Liver (tissue), 9 donors: ENCODE measurements around the gene FILIP1. TPM values are rescaled to one million over a fixed set of nuclear protein-coding genes. Genes with fewer than 3 reads are reported as not detected.

ENCODE experiments used
- DNase-seq: peaks from one replicate; pipeline ENCODE4 v3.0.0-alpha.2; 2017; ENCODE audit warnings: low spot score
- H3K27ac ChIP-seq, 2 donors: one replicate each; pipeline ENCODE4 v1.7.0; 2013; ENCODE audit warnings: inconsistent platforms in 2 of 2, low read length in 2 of 2, control low read depth in 1 of 2, low read depth in 1 of 2, mild to moderate bottlenecking in 1 of 2
- H3K27me3 ChIP-seq, 4 donors: one replicate each; pipeline versions ENCODE4 v1.6.1 to v1.7.0; 2013; ENCODE audit warnings: low read length in 3 of 4, inconsistent platforms in 1 of 4, mild to moderate bottlenecking in 1 of 4, moderate library complexity in 1 of 4; ENCODE audit not compliant: control insufficient read depth in 4 of 4, insufficient read depth in 4 of 4
- H3K36me3 ChIP-seq, 4 donors: one replicate each; pipeline versions ENCODE4 v1.6.1 to v1.7.0; 2013; ENCODE audit warnings: low read length in 3 of 4, mild to moderate bottlenecking in 3 of 4, low read depth in 1 of 4, moderate library complexity in 1 of 4; ENCODE audit not compliant: control insufficient read depth in 4 of 4, insufficient read depth in 3 of 4
- H3K4me1 ChIP-seq, 4 donors: one replicate each; pipeline versions ENCODE4 v1.6.1 to v1.7.0; 2013; ENCODE audit warnings: low read length in 3 of 4, mild to moderate bottlenecking in 3 of 4, moderate library complexity in 1 of 4; ENCODE audit not compliant: control insufficient read depth in 4 of 4, insufficient read depth in 4 of 4
- H3K4me3 ChIP-seq, 3 donors: one replicate each; pipeline versions ENCODE4 v1.6.1 to v1.7.0; 2013; ENCODE audit warnings: low read length in 3 of 3, control low read depth in 1 of 3, low read depth in 1 of 3, mild to moderate bottlenecking in 1 of 3
- H3K9ac ChIP-seq, 2 donors: one replicate each; pipeline ENCODE4 v1.7.0; 2013; ENCODE audit warnings: low read length in 2 of 2, mild to moderate bottlenecking in 2 of 2, moderate library complexity in 2 of 2, control low read depth in 1 of 2, low read depth in 1 of 2
- H3K9me3 ChIP-seq, 4 donors: one replicate each; pipeline versions ENCODE4 v1.6.1 to v1.7.0; 2013; ENCODE audit warnings: low read length in 3 of 4; ENCODE audit not compliant: control insufficient read depth in 4 of 4
- EGR1 ChIP-seq, 2 donors: IDR thresholded peaks; 2 replicates each; pipeline ENCODE4 v1.6.1; 2016 to 2018; ENCODE audit warnings: antibody characterized with exemption in 2 of 2, low read depth in 2 of 2
- FOXA1 ChIP-seq: IDR thresholded peaks from 2 replicates; pipeline ENCODE4 v1.6.1; 2016; ENCODE audit warnings: antibody characterized with exemption
- FOXA2 ChIP-seq: IDR thresholded peaks from 2 replicates; pipeline ENCODE4 v1.6.1; 2016; ENCODE audit warnings: antibody characterized with exemption
- GABPA ChIP-seq, 2 donors: IDR thresholded peaks in 1 of 2; conservative IDR thresholded peaks in 1 of 2; 2 replicates each; pipeline ENCODE4 v1.6.1; 2016; ENCODE audit warnings: antibody characterized with exemption in 2 of 2, mild to moderate bottlenecking in 1 of 2, moderate library complexity in 1 of 2
- HNF4A ChIP-seq, 2 donors: conservative IDR thresholded peaks; 2 replicates each; pipeline ENCODE4 v1.6.1; 2016; ENCODE audit warnings: antibody characterized with exemption in 2 of 2, mild to moderate bottlenecking in 2 of 2
- HNF4G ChIP-seq: IDR thresholded peaks from 2 replicates; pipeline ENCODE4 v1.6.1; 2016; ENCODE audit warnings: antibody characterized with exemption
- NR2F2 ChIP-seq: IDR thresholded peaks from 2 replicates; pipeline ENCODE4 v1.6.1; 2016; ENCODE audit warnings: antibody characterized with exemption
- RAD21 ChIP-seq, 2 donors: IDR thresholded peaks; 2 replicates each; pipeline ENCODE4 v1.6.1; 2016; ENCODE audit warnings: antibody characterized with exemption in 2 of 2, mild to moderate bottlenecking in 2 of 2
- RXRA ChIP-seq, 2 donors: IDR thresholded peaks; 2 replicates each; pipeline ENCODE4 v1.6.1; 2017 to 2018; ENCODE audit warnings: antibody characterized with exemption in 2 of 2, mild to moderate bottlenecking in 1 of 2
- SP1 ChIP-seq: IDR thresholded peaks from 2 replicates; pipeline ENCODE4 v1.6.1; 2018; ENCODE audit warnings: antibody characterized with exemption, mild to moderate bottlenecking
- TAF1 ChIP-seq: conservative IDR thresholded peaks from 2 replicates; pipeline ENCODE4 v1.6.1; 2016; ENCODE audit warnings: antibody characterized with exemption, mild to moderate bottlenecking
- YY1 ChIP-seq: IDR thresholded peaks from 2 replicates; pipeline ENCODE4 v1.6.1; 2016; ENCODE audit warnings: antibody characterized with exemption, mild to moderate bottlenecking
- WGBS: extraction: QIAGEN DNeasy Blood & Tissue Kit; methylation state at CpG from one replicate; pipeline ENCODE4 v1.1.7; 2013; 5-methylcytosine and 5-hydroxymethylcytosine counted together
- polyA plus RNA-seq, 2 donors: library from polyadenylated mRNA; stranded (reverse) in 1 of 2; unstranded in 1 of 2; fragments of 200-250 nt in 1 of 2; fragments of >200 nt in 1 of 2; fragmentation: Nextera tagmentation in 1 of 2; extraction: Ambion mirVana in 1 of 2; gene quantifications; one replicate each; pipeline versions ENCODE4 v1.2.1 to v1.2.3, GENCODE V29; 2013 to 2015
- total RNA-seq, 2 donors: library from RNA; depleted of rRNA; stranded (reverse); fragments of >200 nt; gene quantifications; one replicate each; pipeline ENCODE4 v1.2.3, GENCODE V29; 2014
- TF ChIP-seq, protein P1 (sequence below): fragments of 150-350 bp; IDR thresholded peaks from 2 replicates; pipeline ENCODE4 v1.5.1; 2017; ENCODE audit warnings: improper control_type of control experiment, low read depth, low read length; ENCODE audit not compliant: missing input control
- TF ChIP-seq, protein P2 (sequence below): IDR thresholded peaks from 2 replicates; pipeline ENCODE4 v1.6.1; 2016; ENCODE audit warnings: antibody characterized with exemption
- TF ChIP-seq, protein P3 (sequence below): IDR thresholded peaks from 2 replicates; pipeline ENCODE4 v1.6.1; 2016; ENCODE audit warnings: antibody characterized with exemption, mild to moderate bottlenecking
- TF ChIP-seq, protein P4 (sequence below): IDR thresholded peaks from 2 replicates; pipeline ENCODE4 v1.6.1; 2016; ENCODE audit warnings: antibody characterized with exemption
- TF ChIP-seq, protein P5 (sequence below): IDR thresholded peaks from 2 replicates; pipeline ENCODE4 v1.6.1; 2016; ENCODE audit warnings: antibody characterized with exemption
- donor health status: healthy.
- donor health status: healthy.
- donor health status: healthy.
- donor health status: healthy.
- donor health status: healthy.

Gene FILIP1
- total and polyA plus RNA-seq, 4 donors: 0.70 to 2.8 (median 1.1) TPM

DNA sequence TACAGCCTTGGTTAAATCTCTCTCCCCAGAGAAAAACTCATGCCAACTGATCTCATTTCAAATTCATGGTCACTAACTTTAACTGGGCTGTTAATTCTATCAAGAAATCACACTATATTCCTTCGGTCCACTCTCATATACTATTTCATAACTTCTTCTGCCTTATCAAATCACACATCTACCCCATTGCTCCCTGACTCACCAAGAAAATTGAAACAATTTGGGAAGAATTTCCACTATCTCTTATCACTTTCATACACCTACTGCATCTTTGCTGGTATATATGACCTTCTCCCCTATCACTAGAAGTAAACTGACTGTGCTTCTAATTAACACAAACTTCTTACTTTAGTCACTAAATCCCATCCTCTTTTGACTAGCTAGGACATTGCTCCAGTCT is 102.3 kb downstream of the FILIP1 start (continued):
- TF ChIP-seq, protein P1, sequence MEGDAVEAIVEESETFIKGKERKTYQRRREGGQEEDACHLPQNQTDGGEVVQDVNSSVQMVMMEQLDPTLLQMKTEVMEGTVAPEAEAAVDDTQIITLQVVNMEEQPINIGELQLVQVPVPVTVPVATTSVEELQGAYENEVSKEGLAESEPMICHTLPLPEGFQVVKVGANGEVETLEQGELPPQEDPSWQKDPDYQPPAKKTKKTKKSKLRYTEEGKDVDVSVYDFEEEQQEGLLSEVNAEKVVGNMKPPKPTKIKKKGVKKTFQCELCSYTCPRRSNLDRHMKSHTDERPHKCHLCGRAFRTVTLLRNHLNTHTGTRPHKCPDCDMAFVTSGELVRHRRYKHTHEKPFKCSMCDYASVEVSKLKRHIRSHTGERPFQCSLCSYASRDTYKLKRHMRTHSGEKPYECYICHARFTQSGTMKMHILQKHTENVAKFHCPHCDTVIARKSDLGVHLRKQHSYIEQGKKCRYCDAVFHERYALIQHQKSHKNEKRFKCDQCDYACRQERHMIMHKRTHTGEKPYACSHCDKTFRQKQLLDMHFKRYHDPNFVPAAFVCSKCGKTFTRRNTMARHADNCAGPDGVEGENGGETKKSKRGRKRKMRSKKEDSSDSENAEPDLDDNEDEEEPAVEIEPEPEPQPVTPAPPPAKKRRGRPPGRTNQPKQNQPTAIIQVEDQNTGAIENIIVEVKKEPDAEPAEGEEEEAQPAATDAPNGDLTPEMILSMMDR: no peak
- TF ChIP-seq YY1 (no peak), GABPA (IDR thresholded peaks at IDR 0.05 in 1 of 2, conservative IDR thresholded peaks at IDR 0.05 in 1 of 2) (no peak), NR2F2 (no peak)

DNA sequence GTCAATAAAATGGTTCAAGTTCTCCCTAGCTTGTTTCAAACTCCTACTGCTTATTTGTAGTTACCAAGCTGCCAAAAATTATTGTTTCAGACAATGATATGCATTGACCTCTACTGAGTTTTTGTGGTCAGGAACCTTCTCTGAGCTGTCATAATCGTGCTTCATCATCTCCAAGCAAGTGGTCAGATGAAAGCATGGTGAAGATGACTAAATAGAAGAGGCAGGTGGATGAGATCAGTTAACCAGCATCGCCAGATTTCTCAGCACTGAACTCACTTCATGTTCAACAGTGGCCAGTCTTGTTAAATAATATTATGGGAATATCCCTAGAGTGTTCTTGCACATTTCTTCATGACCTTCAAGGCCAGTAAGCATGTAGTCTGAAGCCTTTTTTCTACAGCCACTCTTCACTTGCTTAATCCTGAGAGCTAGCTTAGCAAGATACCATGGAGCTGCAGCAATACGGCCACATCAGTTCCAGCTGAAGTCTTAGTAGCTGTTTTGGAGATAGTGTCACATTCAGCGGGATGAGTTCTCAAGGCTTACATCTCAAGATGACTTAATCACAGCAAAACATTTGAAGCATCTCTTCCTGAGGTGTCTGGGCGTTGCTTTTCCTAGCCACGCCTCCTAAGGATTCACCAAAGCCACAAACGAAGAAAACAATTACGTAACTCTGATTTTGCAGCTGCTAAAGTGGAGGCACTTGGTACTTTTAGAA is 107.4 kb downstream of the FILIP1 start:
- H3K9ac ChIP-seq: no peak overlapping the region
- no peaks in the 10 kb centered on the region for H3K4me1 ChIP-seq
- no peaks in the 10 kb centered on the region for H3K27me3 ChIP-seq
- H3K27ac ChIP-seq: no peak overlapping the region
- TF ChIP-seq, protein P2, sequence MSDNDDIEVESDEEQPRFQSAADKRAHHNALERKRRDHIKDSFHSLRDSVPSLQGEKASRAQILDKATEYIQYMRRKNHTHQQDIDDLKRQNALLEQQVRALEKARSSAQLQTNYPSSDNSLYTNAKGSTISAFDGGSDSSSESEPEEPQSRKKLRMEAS: no peak
- TF ChIP-seq SP1 (no peak), GABPA (IDR thresholded peaks at IDR 0.05 in 1 of 2, conservative IDR thresholded peaks at IDR 0.05 in 1 of 2) (no peak), YY1 (no peak), FOXA2 (no peak), FOXA1 (no peak), NR2F2 (no peak), HNF4G (no peak), HNF4A (conservative IDR thresholded peaks at IDR 0.05) (no peak), EGR1 (IDR thresholded peaks at IDR 0.05; ENCODE audit: low read depth in 2 of 2) (no peak), TAF1 (no peak), RXRA (IDR thresholded peaks at IDR 0.05) (no peak), RAD21 (IDR thresholded peaks at IDR 0.05) (no peak)
- TF ChIP-seq, protein P3, sequence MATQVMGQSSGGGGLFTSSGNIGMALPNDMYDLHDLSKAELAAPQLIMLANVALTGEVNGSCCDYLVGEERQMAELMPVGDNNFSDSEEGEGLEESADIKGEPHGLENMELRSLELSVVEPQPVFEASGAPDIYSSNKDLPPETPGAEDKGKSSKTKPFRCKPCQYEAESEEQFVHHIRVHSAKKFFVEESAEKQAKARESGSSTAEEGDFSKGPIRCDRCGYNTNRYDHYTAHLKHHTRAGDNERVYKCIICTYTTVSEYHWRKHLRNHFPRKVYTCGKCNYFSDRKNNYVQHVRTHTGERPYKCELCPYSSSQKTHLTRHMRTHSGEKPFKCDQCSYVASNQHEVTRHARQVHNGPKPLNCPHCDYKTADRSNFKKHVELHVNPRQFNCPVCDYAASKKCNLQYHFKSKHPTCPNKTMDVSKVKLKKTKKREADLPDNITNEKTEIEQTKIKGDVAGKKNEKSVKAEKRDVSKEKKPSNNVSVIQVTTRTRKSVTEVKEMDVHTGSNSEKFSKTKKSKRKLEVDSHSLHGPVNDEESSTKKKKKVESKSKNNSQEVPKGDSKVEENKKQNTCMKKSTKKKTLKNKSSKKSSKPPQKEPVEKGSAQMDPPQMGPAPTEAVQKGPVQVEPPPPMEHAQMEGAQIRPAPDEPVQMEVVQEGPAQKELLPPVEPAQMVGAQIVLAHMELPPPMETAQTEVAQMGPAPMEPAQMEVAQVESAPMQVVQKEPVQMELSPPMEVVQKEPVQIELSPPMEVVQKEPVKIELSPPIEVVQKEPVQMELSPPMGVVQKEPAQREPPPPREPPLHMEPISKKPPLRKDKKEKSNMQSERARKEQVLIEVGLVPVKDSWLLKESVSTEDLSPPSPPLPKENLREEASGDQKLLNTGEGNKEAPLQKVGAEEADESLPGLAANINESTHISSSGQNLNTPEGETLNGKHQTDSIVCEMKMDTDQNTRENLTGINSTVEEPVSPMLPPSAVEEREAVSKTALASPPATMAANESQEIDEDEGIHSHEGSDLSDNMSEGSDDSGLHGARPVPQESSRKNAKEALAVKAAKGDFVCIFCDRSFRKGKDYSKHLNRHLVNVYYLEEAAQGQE: no peak
- TF ChIP-seq, protein P1: no peak
- TF ChIP-seq, protein P4, sequence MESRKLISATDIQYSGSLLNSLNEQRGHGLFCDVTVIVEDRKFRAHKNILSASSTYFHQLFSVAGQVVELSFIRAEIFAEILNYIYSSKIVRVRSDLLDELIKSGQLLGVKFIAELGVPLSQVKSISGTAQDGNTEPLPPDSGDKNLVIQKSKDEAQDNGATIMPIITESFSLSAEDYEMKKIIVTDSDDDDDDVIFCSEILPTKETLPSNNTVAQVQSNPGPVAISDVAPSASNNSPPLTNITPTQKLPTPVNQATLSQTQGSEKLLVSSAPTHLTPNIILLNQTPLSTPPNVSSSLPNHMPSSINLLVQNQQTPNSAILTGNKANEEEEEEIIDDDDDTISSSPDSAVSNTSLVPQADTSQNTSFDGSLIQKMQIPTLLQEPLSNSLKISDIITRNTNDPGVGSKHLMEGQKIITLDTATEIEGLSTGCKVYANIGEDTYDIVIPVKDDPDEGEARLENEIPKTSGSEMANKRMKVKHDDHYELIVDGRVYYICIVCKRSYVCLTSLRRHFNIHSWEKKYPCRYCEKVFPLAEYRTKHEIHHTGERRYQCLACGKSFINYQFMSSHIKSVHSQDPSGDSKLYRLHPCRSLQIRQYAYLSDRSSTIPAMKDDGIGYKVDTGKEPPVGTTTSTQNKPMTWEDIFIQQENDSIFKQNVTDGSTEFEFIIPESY: no peak
- TF ChIP-seq, protein P5, sequence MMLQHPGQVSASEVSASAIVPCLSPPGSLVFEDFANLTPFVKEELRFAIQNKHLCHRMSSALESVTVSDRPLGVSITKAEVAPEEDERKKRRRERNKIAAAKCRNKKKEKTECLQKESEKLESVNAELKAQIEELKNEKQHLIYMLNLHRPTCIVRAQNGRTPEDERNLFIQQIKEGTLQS: no peak
- no peak overlapping the region for H3K4me3 ChIP-seq
- no peaks in the 10 kb centered on the region for H3K9me3 ChIP-seq
- 74% methylated on average over 8 of the region's 8 CpGs for WGBS
- no peak for DNase-seq
- H3K36me3 ChIP-seq: no peaks in the 10 kb centered on the region
